Measurements from ENCODE around the gene AGER.

AGER gene

DNA sequence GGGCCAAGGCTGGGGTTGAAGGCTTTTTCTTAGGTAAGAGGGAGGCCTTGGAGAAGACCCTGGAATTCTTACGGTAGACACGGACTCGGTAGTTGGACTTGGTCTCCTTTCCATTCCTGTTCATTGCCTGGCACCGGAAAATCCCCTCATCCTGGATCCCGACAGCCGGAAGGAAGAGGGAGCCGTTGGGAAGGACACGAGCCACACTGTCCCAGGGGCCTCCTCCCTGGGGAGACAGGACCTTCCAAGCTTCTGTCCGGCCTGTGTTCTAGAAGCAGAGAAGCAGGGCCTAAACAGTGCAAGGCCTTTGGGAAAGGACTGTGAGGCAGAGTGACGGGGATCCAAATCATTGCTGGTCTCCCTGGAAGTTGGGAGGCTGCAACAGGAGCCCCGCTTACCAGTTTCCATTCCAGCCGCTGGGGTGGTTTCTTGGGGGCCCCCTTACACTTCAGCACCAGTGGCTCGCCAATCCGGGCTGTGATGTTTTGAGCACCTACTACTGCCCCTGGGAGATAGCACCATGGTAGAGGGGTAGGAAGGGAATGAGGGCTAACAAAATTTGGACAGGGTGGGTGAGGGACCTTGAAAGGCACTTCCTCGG, 470 bp downstream of the AGER start:
- DNase-seq (ENCODE audit: low read depth) = no peak
- no peak overlapping the region for H3K4me3 ChIP-seq (ENCODE audit: low read depth, low read length)
- in situ Hi-C loops (cut with HindIII; ENCODE audit: low sequenced_read_pairs) = loop anchor here (10.0 kb wide), 1 partner anchor 59 kb away; the partner anchor contains the start of gene ATF6B
- TF ChIP-seq, protein P1, sequence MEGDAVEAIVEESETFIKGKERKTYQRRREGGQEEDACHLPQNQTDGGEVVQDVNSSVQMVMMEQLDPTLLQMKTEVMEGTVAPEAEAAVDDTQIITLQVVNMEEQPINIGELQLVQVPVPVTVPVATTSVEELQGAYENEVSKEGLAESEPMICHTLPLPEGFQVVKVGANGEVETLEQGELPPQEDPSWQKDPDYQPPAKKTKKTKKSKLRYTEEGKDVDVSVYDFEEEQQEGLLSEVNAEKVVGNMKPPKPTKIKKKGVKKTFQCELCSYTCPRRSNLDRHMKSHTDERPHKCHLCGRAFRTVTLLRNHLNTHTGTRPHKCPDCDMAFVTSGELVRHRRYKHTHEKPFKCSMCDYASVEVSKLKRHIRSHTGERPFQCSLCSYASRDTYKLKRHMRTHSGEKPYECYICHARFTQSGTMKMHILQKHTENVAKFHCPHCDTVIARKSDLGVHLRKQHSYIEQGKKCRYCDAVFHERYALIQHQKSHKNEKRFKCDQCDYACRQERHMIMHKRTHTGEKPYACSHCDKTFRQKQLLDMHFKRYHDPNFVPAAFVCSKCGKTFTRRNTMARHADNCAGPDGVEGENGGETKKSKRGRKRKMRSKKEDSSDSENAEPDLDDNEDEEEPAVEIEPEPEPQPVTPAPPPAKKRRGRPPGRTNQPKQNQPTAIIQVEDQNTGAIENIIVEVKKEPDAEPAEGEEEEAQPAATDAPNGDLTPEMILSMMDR (IDR thresholded peaks at IDR 0.05; ENCODE audit: low read depth, low read length, missing control alignments) = no peak

DNA sequence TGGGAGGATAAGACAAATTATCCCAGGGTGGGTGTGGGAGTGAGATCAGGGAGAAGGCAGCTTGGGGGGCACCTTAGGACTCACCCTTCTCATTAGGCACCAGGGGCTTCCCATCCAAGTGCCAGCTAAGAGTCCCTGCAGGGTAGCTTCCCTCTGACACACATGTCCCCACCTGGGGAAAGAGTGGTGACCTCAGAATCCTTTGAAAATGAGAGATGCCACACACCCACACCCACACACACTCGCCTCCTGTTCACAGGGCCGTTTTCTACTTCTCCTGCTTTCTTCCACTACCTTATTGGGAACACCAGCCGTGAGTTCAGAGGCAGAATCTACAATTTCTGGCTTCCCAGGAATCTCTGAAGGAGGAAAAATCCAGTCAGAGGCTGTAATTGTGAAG, 1.0 kb downstream of the AGER start:
- H3K4me3 ChIP-seq (ENCODE audit: low read depth, low read length) = no peak overlapping the region
- in situ Hi-C loops (cut with HindIII; ENCODE audit: low sequenced_read_pairs) = loop anchor here (10.0 kb wide), 1 partner anchor 58 kb away; the partner anchor contains the start of gene ATF6B
- TF ChIP-seq, protein P1 (IDR thresholded peaks at IDR 0.05; ENCODE audit: low read depth, low read length, missing control alignments) = no peak
- no peak for DNase-seq (ENCODE audit: low read depth)

DNA sequence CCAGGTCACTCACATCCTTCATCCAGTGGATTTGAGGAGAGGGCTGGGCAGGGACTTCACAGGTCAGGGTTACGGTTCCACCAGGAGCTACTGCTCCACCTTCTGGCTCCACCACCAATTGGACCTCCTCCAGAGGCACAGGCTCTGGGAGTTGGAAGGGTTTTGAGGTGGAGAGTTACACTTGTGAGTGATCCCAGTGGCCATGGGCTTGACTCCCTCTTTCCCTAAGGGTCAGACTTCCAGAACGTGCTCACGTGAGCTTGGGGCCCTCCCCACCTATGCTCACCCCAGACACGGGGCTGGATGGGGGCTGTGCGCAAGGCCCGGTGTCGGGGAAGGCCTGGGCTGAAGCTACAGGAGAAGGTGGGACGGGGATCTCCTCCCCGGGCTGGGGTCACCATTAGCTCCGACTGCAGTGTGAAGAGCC, 1.5 kb downstream of the AGER start:
- no peak for DNase-seq (ENCODE audit: low read depth)
- H3K4me3 ChIP-seq (ENCODE audit: low read depth, low read length) = no peak overlapping the region
- TF ChIP-seq, protein P1 (IDR thresholded peaks at IDR 0.05; ENCODE audit: low read depth, low read length, missing control alignments) = no peak
- in situ Hi-C loops (cut with HindIII; ENCODE audit: low sequenced_read_pairs) = loop anchor here (10.0 kb wide), 1 partner anchor 58 kb away; the partner anchor contains the start of gene ATF6B

DNA sequence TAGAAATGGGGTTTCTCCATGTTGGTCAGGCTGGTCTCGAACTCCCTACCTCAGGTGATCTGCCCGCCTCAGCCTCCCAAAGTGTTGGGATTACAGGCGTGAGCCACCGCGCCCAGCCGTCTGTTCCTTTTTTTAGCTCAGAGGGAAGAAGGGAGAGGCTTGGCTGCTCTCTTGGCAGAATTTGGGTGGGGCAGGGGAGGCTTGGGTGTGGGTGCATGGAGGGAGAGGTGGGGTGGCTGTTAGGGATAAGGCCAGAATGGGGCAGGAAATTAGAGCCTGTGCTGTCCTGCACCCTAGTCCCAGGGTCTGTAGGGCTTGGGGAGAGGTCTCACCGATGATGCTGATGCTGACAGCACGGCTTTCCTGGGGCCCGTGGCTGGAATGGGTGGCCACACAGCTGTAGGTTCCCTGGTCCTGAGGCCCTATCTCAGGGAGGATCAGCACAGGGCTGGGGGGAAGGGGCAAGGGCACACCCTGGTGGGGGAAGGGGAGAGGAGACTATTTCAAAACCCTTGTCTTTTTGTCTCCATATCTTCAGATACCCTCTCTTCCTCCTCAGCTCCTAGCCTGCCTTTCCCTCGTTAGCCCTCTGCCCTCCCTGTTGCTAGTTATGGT, 2.0 kb downstream of the AGER start:
- TF ChIP-seq, protein P1 (IDR thresholded peaks at IDR 0.05; ENCODE audit: low read depth, low read length, missing control alignments) = no peak
- H3K4me3 ChIP-seq (ENCODE audit: low read depth, low read length) = no peak overlapping the region
- in situ Hi-C loops (cut with HindIII; ENCODE audit: low sequenced_read_pairs) = loop anchor here (10.0 kb wide), 1 partner anchor 57 kb away; the partner anchor contains the start of gene ATF6B

DNA sequence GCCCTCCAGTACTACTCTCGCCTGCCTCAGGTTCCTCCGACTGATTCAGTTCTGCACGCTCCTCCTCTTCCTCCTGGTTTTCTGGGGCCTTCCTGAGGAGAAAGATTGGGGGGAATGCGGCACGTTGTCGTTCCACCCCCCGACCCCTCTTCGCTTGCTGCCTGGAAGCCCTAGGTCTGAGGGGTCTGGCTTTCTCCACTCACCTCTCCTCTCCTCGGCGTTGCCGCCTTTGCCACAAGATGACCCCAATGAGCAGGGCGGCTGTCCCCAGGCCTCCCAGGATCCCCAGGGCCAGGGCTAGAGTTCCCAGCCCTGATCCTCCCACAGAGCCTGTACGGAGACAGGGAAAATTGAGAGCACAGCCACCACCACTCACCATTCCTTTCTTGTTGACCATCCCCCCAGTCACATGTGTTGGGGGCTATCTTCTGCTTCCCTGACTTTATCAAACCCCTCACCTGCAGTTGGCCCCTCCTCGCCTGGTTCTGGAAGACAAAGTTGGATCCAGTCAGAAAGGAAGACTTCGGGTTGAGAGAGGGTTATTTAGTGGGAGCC, 2.8 kb downstream of the AGER start:
- in situ Hi-C loops (cut with HindIII; ENCODE audit: low sequenced_read_pairs) = loop anchor here (10.0 kb wide), 1 partner anchor 56 kb away; the partner anchor contains the start of gene ATF6B
- DNase-seq (ENCODE audit: low read depth) = no peak
- TF ChIP-seq, protein P1 (IDR thresholded peaks at IDR 0.05; ENCODE audit: low read depth, low read length, missing control alignments) = no peak
- H3K4me3 ChIP-seq (ENCODE audit: low read depth, low read length) = no peak overlapping the region

More for the DNA sequence above, 2.0 kb downstream of the AGER start:
- DNase-seq (ENCODE audit: low read depth) = no peak

DNA sequence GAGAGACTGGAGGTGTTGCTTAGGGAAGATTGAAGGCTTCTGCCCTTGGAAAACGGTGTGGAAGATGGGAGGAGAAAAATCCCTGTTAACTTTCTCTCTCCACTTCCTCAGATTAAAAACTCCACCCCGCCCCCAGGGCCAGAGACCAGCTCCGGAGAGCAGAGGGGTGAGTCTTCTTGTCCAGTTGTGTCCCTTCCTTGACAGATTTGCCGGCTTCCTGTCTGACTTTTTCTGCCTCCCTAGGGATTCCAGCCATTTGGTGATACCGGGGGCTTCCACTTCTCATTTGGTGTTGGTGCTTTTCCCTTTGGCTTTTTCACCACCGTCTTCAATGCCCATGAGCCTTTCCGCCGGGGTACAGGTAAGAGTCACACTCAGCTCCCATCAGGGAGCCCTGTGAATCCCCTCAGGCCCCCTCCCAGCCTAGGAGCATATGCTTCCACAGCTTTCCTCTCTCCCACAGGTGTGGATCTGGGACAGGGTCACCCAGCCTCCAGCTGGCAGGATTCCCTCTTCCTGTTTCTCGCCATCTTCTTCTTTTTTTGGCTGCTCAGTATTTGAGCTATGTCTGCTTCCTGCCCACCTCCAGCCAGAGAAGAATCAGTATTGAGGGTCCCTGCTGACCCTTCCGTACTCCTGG, 4.2 kb downstream of the AGER start:
- TF ChIP-seq, protein P1 (IDR thresholded peaks at IDR 0.05; ENCODE audit: low read depth, low read length, missing control alignments) = no peak
- in situ Hi-C loops (cut with HindIII; ENCODE audit: low sequenced_read_pairs) = loop anchor here (10.0 kb wide), 1 partner anchor 55 kb away; the partner anchor contains the start of gene ATF6B
- H3K4me3 ChIP-seq (ENCODE audit: low read depth, low read length) = no peak overlapping the region
- no peak for DNase-seq (ENCODE audit: low read depth)

Measured in astrocyte of the cerebellum (primary cell).